HL-60 (cell line): ENCODE results near the gene NOS1AP.

Source experiments
- CTCF ChIP-seq: IDR thresholded peaks from one replicate; pipeline ENCODE4 v1.5.1; 2011; ENCODE audit warnings: low read length, control low read depth, inconsistent platforms; ENCODE audit not compliant: insufficient read depth
- TF ChIP-seq, protein P1 (sequence below): IDR thresholded peaks from 2 replicates; pipeline ENCODE4 v1.6.1; 2012; ENCODE audit warnings: low read depth; ENCODE audit not compliant: insufficient replicate concordance

DNA sequence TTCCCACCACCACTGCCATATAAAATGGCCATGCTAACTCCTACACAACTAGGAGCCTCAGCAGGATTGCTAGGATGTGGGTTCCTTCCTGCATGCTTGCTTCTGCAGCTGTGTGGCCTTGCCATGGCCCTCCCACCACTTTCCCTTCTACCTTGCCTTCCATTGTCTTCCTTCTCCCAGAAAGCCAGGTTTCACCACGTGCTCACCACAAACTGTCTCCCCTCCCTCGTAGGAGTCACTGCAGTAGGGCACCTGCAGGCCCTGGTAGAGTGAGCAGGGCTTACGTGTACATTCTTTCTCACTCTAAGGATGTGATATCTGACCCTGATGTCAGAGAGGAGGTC lies 315.8 kb downstream of the NOS1AP start:
- TF ChIP-seq CTCF, result no peak
- TF ChIP-seq, protein P1, sequence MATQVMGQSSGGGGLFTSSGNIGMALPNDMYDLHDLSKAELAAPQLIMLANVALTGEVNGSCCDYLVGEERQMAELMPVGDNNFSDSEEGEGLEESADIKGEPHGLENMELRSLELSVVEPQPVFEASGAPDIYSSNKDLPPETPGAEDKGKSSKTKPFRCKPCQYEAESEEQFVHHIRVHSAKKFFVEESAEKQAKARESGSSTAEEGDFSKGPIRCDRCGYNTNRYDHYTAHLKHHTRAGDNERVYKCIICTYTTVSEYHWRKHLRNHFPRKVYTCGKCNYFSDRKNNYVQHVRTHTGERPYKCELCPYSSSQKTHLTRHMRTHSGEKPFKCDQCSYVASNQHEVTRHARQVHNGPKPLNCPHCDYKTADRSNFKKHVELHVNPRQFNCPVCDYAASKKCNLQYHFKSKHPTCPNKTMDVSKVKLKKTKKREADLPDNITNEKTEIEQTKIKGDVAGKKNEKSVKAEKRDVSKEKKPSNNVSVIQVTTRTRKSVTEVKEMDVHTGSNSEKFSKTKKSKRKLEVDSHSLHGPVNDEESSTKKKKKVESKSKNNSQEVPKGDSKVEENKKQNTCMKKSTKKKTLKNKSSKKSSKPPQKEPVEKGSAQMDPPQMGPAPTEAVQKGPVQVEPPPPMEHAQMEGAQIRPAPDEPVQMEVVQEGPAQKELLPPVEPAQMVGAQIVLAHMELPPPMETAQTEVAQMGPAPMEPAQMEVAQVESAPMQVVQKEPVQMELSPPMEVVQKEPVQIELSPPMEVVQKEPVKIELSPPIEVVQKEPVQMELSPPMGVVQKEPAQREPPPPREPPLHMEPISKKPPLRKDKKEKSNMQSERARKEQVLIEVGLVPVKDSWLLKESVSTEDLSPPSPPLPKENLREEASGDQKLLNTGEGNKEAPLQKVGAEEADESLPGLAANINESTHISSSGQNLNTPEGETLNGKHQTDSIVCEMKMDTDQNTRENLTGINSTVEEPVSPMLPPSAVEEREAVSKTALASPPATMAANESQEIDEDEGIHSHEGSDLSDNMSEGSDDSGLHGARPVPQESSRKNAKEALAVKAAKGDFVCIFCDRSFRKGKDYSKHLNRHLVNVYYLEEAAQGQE, result no peak
